Measurements from ENCODE around the gene WDR88. TPM values are rescaled to one million over a fixed set of nuclear protein-coding genes. Genes with fewer than 3 reads are reported as not detected.

WDR88 gene
- total and polyA plus RNA-seq, 8 donors: not detected

GRCh38 chr19:33201473-33201872, 69.6 kb downstream of the WDR88 start:
- no peak overlapping the region for H3K4me3 ChIP-seq
- intact Hi-C loops (cut with DNase I): no loop called here
- no peak for TF ChIP-seq CTCF (IDR thresholded peaks at IDR 0.05)
- H3K36me3 ChIP-seq: peaks cover 0 to 16% (median 0%) of the 10 kb centered on the region in 3 donors
- ATAC-seq (no peak), DNase-seq (peak in 1 of 6 donors; percentile 36), FAIRE-seq (no peak)
- no peaks in the 10 kb centered on the region for H3K9me3 ChIP-seq
- 90% methylated on average over 6 of the region's 6 CpGs for WGBS, 2 donors
- no peaks in the 10 kb centered on the region for H3K4me1 ChIP-seq
- no peak overlapping the region for H3K27ac ChIP-seq
- H3K27me3 ChIP-seq: no peaks in the 10 kb centered on the region

GRCh38 chr19:33201886-33202545, 70.1 kb downstream of the WDR88 start:
- FAIRE-seq: no peak
- Histone ChIP-seq H3K27ac (no peak overlapping the region), H3K4me1 (no peaks in the 10 kb centered on the region), H3K36me3 (peaks cover 0 to 19% (median 0%) of the 10 kb centered on the region in 3 donors), H3K4me3 (no peak overlapping the region), H3K27me3 (no peaks in the 10 kb centered on the region), H3K9me3 (no peaks in the 10 kb centered on the region)
- WGBS, 2 donors: 95 to 97% methylated on average over 15 of the region's 15 CpGs
- no peak for DNase-seq
- ATAC-seq: no peak
- TF ChIP-seq CTCF (IDR thresholded peaks at IDR 0.05): no peak
- intact Hi-C loops (cut with DNase I): no loop called here

GRCh38 chr19:33202546-33203507, 70.9 kb downstream of the WDR88 start:
- DNase-seq: peak in 2 of 6 donors; percentile 21 to 51
- 89 to 91% methylated on average over 27 of the region's 27 CpGs for WGBS, 2 donors
- Histone ChIP-seq H3K27ac (no peak overlapping the region), H3K9me3 (no peaks in the 10 kb centered on the region), H3K36me3 (peaks cover 0 to 19% (median 0%) of the 10 kb centered on the region in 3 donors), H3K4me1 (no peaks in the 10 kb centered on the region), H3K27me3 (no peaks in the 10 kb centered on the region), H3K4me3 (no peak overlapping the region)
- intact Hi-C loops (cut with DNase I): no loop called here
- ATAC-seq: no peak
- TF ChIP-seq CTCF (IDR thresholded peaks at IDR 0.05): no peak
- no peak for FAIRE-seq

- Histone ChIP-seq H3K4me3 (no peak overlapping the region), H3K9me3 (no peaks in the 10 kb centered on the region), H3K27me3 (no peaks in the 10 kb centered on the region), H3K27ac (no peak overlapping the region), H3K36me3 (peaks cover 0 to 19% (median 0%) of the 10 kb centered on the region in 3 donors), H3K4me1 (no peaks in the 10 kb centered on the region)
- peak in 2 of 6 donors; percentile 25 to 57 for DNase-seq
- intact Hi-C loops (cut with DNase I): no loop called here
- WGBS, 2 donors: 78 to 82% methylated on average over 6 of the region's 6 CpGs
- FAIRE-seq: no peak
- ATAC-seq: no peak
- TF ChIP-seq CTCF (IDR thresholded peaks at IDR 0.05): no peak
Measured at GRCh38 chr19:33203529-33203928, 71.6 kb downstream of the WDR88 start.

Data from pancreas (tissue), 10 donors.